HEK293T (cell line): Measurements from ENCODE around the gene ARID1B.

Experiments
- BHLHE40 ChIP-seq: fragments of 450-650 bp; IDR thresholded peaks from 2 replicates; pipeline ENCODE4 v1.6.1; 2016; ENCODE audit warnings: mild to moderate bottlenecking, moderate library complexity, borderline replicate concordance
- CTBP1 ChIP-seq: fragments of 450-650 bp; IDR thresholded peaks from 2 replicates; pipeline ENCODE4 v1.6.1; 2016; ENCODE audit warnings: borderline replicate concordance
- ELF4 ChIP-seq: fragments of 450-650 bp; IDR thresholded peaks from 2 replicates; pipeline ENCODE4 v1.6.1; 2017; ENCODE audit warnings: antibody characterized with exemption
- FOXK2 ChIP-seq: fragments of 450-650 bp; IDR thresholded peaks from 2 replicates; pipeline ENCODE4 v1.6.1; 2016; ENCODE audit warnings: mild to moderate bottlenecking
- FOXM1 ChIP-seq: fragments of 450-650 bp; IDR thresholded peaks from 2 replicates; pipeline ENCODE4 v1.6.1; 2017; ENCODE audit warnings: mild to moderate bottlenecking, borderline replicate concordance
- SUZ12 ChIP-seq: fragments of 450-650 bp; IDR thresholded peaks from 2 replicates; pipeline ENCODE4 v1.6.1; 2016; ENCODE audit warnings: mild to moderate bottlenecking

DNA sequence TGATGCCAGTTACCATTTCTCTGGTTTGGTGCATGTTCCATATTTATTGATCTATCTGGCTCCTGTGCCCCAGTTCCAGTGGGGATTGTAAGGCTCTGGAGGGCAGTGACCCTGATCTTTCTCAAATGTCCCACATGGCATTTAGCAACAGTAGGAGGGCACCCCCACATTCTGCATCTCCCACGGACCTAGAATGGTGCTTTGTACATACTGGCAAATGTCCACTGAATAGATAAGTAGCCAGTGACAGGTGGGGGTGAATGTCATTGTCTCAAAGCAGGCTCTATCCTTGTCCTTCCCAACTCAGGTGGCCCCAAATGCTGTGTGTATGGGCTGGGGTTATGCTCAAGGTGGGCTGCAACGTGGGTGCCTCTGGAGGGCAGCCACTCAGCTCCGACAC is 462.0 kb downstream of the ARID1B start:
- TF ChIP-seq FOXM1 (no peak), FOXK2 (no peak), ELF4 (no peak), SUZ12 (no peak), BHLHE40 (no peak), CTBP1 (no peak)
